ENCODE measurements around the gene TAGLN2.

GRCh38 chr1:159930216-159930615, 4.9 kb upstream of the TAGLN2 start:
- TF ChIP-seq POLR2A (IDR thresholded peaks at IDR 0.05) (no peak), POLR2AphosphoS5 (IDR thresholded peaks at IDR 0.05) (no peak), CTCF (IDR thresholded peaks at IDR 0.05) (no peak)
